ENCODE results near the gene SHB.

Gene SHB

GRCh38 chr9:37995961-37996818 is 72.8 kb downstream of the SHB start:
- TF ChIP-seq ZFX (IDR thresholded peaks at IDR 0.05; ENCODE audit: borderline replicate concordance) (no peak), CTCF (IDR thresholded peaks at IDR 0.05) (no peak)
- no peak overlapping the region for H3K27ac ChIP-seq

- H3K27ac ChIP-seq: no peak overlapping the region
- TF ChIP-seq ZFX (IDR thresholded peaks at IDR 0.05; ENCODE audit: borderline replicate concordance): no peak
- TF ChIP-seq CTCF (IDR thresholded peaks at IDR 0.05): no peak
These were observed 73.7 kb downstream of the SHB start for GRCh38 chr9:37995348-37995737.

- no peak overlapping the region for H3K27ac ChIP-seq
- TF ChIP-seq CTCF (IDR thresholded peaks at IDR 0.05): no peak
- no peak for TF ChIP-seq ZFX (IDR thresholded peaks at IDR 0.05; ENCODE audit: borderline replicate concordance)
These were observed 74.2 kb downstream of the SHB start for GRCh38 chr9:37994639-37995347.

- TF ChIP-seq ZFX (IDR thresholded peaks at IDR 0.05; ENCODE audit: borderline replicate concordance): no peak
- TF ChIP-seq CTCF (IDR thresholded peaks at IDR 0.05): no peak
- no peak overlapping the region for H3K27ac ChIP-seq
These were observed 76.1 kb downstream of the SHB start for GRCh38 chr9:37992924-37993349.

- H3K27ac ChIP-seq: no peak overlapping the region
- TF ChIP-seq ZFX (IDR thresholded peaks at IDR 0.05; ENCODE audit: borderline replicate concordance): no peak
- TF ChIP-seq CTCF (IDR thresholded peaks at IDR 0.05): no peak
These were observed 78.5 kb downstream of the SHB start for GRCh38 chr9:37990404-37991015.

GRCh38 chr9:37989701-37990100 is 79.3 kb downstream of the SHB start:
- H3K27ac ChIP-seq: no peak overlapping the region
- no peak for TF ChIP-seq CTCF (IDR thresholded peaks at IDR 0.05)
- no peak for TF ChIP-seq ZFX (IDR thresholded peaks at IDR 0.05; ENCODE audit: borderline replicate concordance)

Data from 22Rv1 (cell line).